Osteoblast (primary cell): ENCODE measurements around the gene SH3RF1. TPM values are rescaled to one million over a fixed set of nuclear protein-coding genes. Genes with fewer than 3 reads are reported as not detected.
A peak's percentile ranks its signal among the peaks of the same experiment; 100 is the strongest.
"Not testable (repeated sequence)": the region's sequence is repeated elsewhere in the genome, so short reads cannot be mapped to it uniquely, and the experiment has no call there.

Source experiments
- DNase-seq: peaks from one replicate; pipeline ENCODE4 v3.0.0; 2011; ENCODE audit warnings: low spot score, mixed read lengths; ENCODE audit not compliant: insufficient read length; ENCODE audit errors: missing footprints
- H2AFZ ChIP-seq: 2 replicates; pipeline ENCODE4 v1.6.0; 2011; ENCODE audit warnings: mild to moderate bottlenecking, low read length
- H3K27ac ChIP-seq: 2 replicates; pipeline ENCODE4 v1.5.1; 2011; ENCODE audit warnings: mild to moderate bottlenecking, low read depth, low read length, moderate library complexity
- H3K27me3 ChIP-seq: 2 replicates; pipeline ENCODE4 v1.6.0; 2012; ENCODE audit warnings: mild to moderate bottlenecking, control low read depth, inconsistent platforms, low read length, moderate library complexity; ENCODE audit not compliant: insufficient read depth
- H3K36me3 ChIP-seq: 2 replicates; pipeline ENCODE4 v1.5.1; 2011; ENCODE audit warnings: mild to moderate bottlenecking, low read length, control low read depth, moderate library complexity; ENCODE audit not compliant: insufficient read depth
- H3K4me1 ChIP-seq: 2 replicates; pipeline ENCODE4 v1.5.1; 2011; ENCODE audit warnings: mild to moderate bottlenecking, low read length, control low read depth, moderate library complexity; ENCODE audit not compliant: insufficient read depth
- H3K4me2 ChIP-seq: 2 replicates; pipeline ENCODE4 v1.6.0; 2011; ENCODE audit warnings: mild to moderate bottlenecking, low read length; ENCODE audit not compliant: insufficient read depth
- H3K4me3 ChIP-seq: fragments of 200-600 bp; sonication (generic); 3 replicates; pipeline ENCODE4 v1.5.1; 2012; ENCODE audit warnings: mild to moderate bottlenecking, low read length, inconsistent platforms; ENCODE audit not compliant: insufficient read depth
- H3K79me2 ChIP-seq: 2 replicates; pipeline ENCODE4 v1.6.0; 2012; ENCODE audit warnings: mild to moderate bottlenecking, low read length, control low read depth, inconsistent platforms; ENCODE audit not compliant: insufficient read depth
- H3K9me3 ChIP-seq: 2 replicates; pipeline ENCODE4 v1.5.1; 2011; ENCODE audit warnings: low read depth, low read length, control low read depth
- H4K20me1 ChIP-seq: 2 replicates; pipeline ENCODE4 v1.6.0; 2012; ENCODE audit warnings: mild to moderate bottlenecking, low read length, control low read depth; ENCODE audit not compliant: insufficient read depth
- CTCF ChIP-seq: IDR thresholded peaks from 2 replicates; pipeline ENCODE4 v1.5.1; 2011; ENCODE audit warnings: mild to moderate bottlenecking, low read depth, low read length, moderate library complexity; ENCODE audit errors: extremely low read depth
- total RNA-seq: library from RNA; depleted of rRNA; stranded (reverse); fragments of >200 nt; gene quantifications from 2 replicates; pipeline ENCODE4 v1.2.3, GENCODE V29; 2012

SH3RF1 gene
- total RNA-seq, 1 donor: 37.6 TPM

- Histone ChIP-seq H3K4me1 (peaks cover 66% of the 10 kb centered on the region), H3K4me2 (no peak overlapping the region), H3K36me3 (peaks cover 5% of the 10 kb centered on the region), H3K27me3 (no peaks in the 10 kb centered on the region), H3K9me3 (no peaks in the 10 kb centered on the region), H3K27ac (peak overlapping the region; percentile 20), H2AFZ (no peak overlapping the region), H3K4me3 (no peak overlapping the region), H3K79me2 (peaks cover 91% of the 10 kb centered on the region), H4K20me1 (peaks cover 39% of the 10 kb centered on the region)
- DNase-seq: peak; percentile 11
- TF ChIP-seq CTCF: no peak
Measured at GRCh38 chr4:169207436-169208089, 63.2 kb downstream of the SH3RF1 start.

GRCh38 chr4:169205744-169206080, 65.0 kb downstream of the SH3RF1 start:
- peaks cover 95% of the 10 kb centered on the region for H3K79me2 ChIP-seq
- H3K36me3 ChIP-seq: peaks cover 5% of the 10 kb centered on the region
- H3K4me2 ChIP-seq: no peak overlapping the region
- H2AFZ ChIP-seq: no peak overlapping the region
- no peak for TF ChIP-seq CTCF
- H3K27me3 ChIP-seq: no peaks in the 10 kb centered on the region
- H3K4me3 ChIP-seq: no peak overlapping the region
- no peak for DNase-seq
- H3K9me3 ChIP-seq: no peaks in the 10 kb centered on the region
- H3K4me1 ChIP-seq: peaks cover 80% of the 10 kb centered on the region
- peaks cover 45% of the 10 kb centered on the region for H4K20me1 ChIP-seq
- peak overlapping the region; percentile 20 for H3K27ac ChIP-seq

- no peak overlapping the region for H3K27ac ChIP-seq
- peaks cover 5% of the 10 kb centered on the region for H3K36me3 ChIP-seq
- no peak for TF ChIP-seq CTCF
- H3K27me3 ChIP-seq: no peaks in the 10 kb centered on the region
- no peak overlapping the region for H3K4me3 ChIP-seq
- H3K9me3 ChIP-seq: no peaks in the 10 kb centered on the region
- no peak overlapping the region for H2AFZ ChIP-seq
- DNase-seq: no peak
- peaks cover 45% of the 10 kb centered on the region for H4K20me1 ChIP-seq
- peaks cover 83% of the 10 kb centered on the region for H3K4me1 ChIP-seq
- no peak overlapping the region for H3K4me2 ChIP-seq
- peaks cover 96% of the 10 kb centered on the region for H3K79me2 ChIP-seq
Measured at GRCh38 chr4:169205075-169205743, 65.5 kb downstream of the SH3RF1 start.

GRCh38 chr4:169203891-169204290, 66.9 kb downstream of the SH3RF1 start:
- Histone ChIP-seq H3K4me2 (no peak overlapping the region), H4K20me1 (peaks cover 47% of the 10 kb centered on the region)

GRCh38 chr4:169203278-169203677, 67.5 kb downstream of the SH3RF1 start:
- not testable (repeated sequence) for DNase-seq, H3K4me2 ChIP-seq, H3K36me3 ChIP-seq, H3K27me3 ChIP-seq, H3K4me3 ChIP-seq, H2AFZ ChIP-seq, H3K9me3 ChIP-seq
- H3K4me1 ChIP-seq: peaks cover 78% of the 10 kb centered on the region
- H3K79me2 ChIP-seq: peaks cover 99% of the 10 kb centered on the region
- H4K20me1 ChIP-seq: peaks cover 41% of the 10 kb centered on the region
- H3K27ac ChIP-seq: peak overlapping the region; percentile 94

More at GRCh38 chr4:169203891-169204290, 66.9 kb downstream of the SH3RF1 start:
- TF ChIP-seq CTCF: no peak
- Histone ChIP-seq H2AFZ (no peak overlapping the region), H3K9me3 (no peaks in the 10 kb centered on the region), H3K36me3 (peaks cover 5% of the 10 kb centered on the region), H3K79me2 (peaks cover 98% of the 10 kb centered on the region), H3K4me1 (peaks cover 82% of the 10 kb centered on the region), H3K27me3 (no peaks in the 10 kb centered on the region), H3K4me3 (no peak overlapping the region), H3K27ac (peak overlapping the region; percentile 41)
- DNase-seq: no peak
